Suprapubic skin (tissue), 4 donors: ENCODE data around the gene USP14. TPM values are rescaled to one million over a fixed set of nuclear protein-coding genes. Genes with fewer than 3 reads are reported as not detected.

ENCODE experiments used
- DNase-seq, 2 donors: peaks; one replicate each; pipeline ENCODE4 v3.0.0-alpha.2; 2019; ENCODE audit warnings: low spot score in 2 of 2
- H3K27ac ChIP-seq: fragments of 200-600 bp; sonication (generic); one replicate; pipeline ENCODE4 v1.5.1; 2019
- H3K27me3 ChIP-seq: fragments of 200-600 bp; sonication (generic); one replicate; pipeline ENCODE4 v1.5.1; 2019
- H3K36me3 ChIP-seq: fragments of 200-600 bp; sonication (generic); one replicate; pipeline ENCODE4 v1.5.1; 2019
- H3K4me1 ChIP-seq: fragments of 200-600 bp; sonication (generic); one replicate; pipeline ENCODE4 v1.5.1; 2019
- H3K4me3 ChIP-seq: fragments of 200-600 bp; sonication (generic); one replicate; pipeline ENCODE4 v1.5.1; 2019; ENCODE audit warnings: mild to moderate bottlenecking
- H3K9me3 ChIP-seq: fragments of 200-600 bp; sonication (generic); one replicate; pipeline ENCODE4 v1.5.1; 2019
- CTCF ChIP-seq, 2 donors: fragments of 200-600 bp in 1 of 2; fragments of 450-650 bp in 1 of 2; sonication (generic) in 1 of 2; IDR thresholded peaks; one replicate each; pipeline ENCODE4 v1.5.1; 2016 to 2019; ENCODE audit warnings: antibody characterized with exemption in 2 of 2, mild to moderate bottlenecking in 1 of 2, moderate library complexity in 1 of 2
- EP300 ChIP-seq: sonication (generic); formaldehyde crosslinking; IDR thresholded peaks from one replicate; pipeline ENCODE4 v1.6.1; 2017; ENCODE audit warnings: antibody characterized with exemption
- POLR2A ChIP-seq, 2 donors: fragments of 450-650 bp; IDR thresholded peaks; one replicate each; pipeline ENCODE4 v1.6.1; 2017; ENCODE audit warnings: antibody characterized with exemption in 2 of 2, mild to moderate bottlenecking in 2 of 2, moderate library complexity in 2 of 2
- POLR2AphosphoS5 ChIP-seq, 3 donors: sonication (generic); formaldehyde crosslinking; IDR thresholded peaks; one replicate each; pipeline ENCODE4 v1.6.1; 2017; ENCODE audit warnings: antibody characterized with exemption in 3 of 3
- WGBS: methylation state at CpG from one replicate; pipeline ENCODE4 v1.1.5; 2018; 5-methylcytosine and 5-hydroxymethylcytosine counted together
- total RNA-seq, 4 donors: library from RNA; depleted of rRNA; stranded (reverse); fragments of >200 nt; gene quantifications; one replicate each; pipeline ENCODE4 v1.1.0, GENCODE V29; 2016

The USP14 gene
- total RNA-seq, 4 donors from 2014 or later: 19.7 to 31.4 (median 27.9) TPM

- no peak for DNase-seq
- TF ChIP-seq CTCF (IDR thresholded peaks at IDR 0.05): no peak
- TF ChIP-seq EP300: no peak
- TF ChIP-seq POLR2A (IDR thresholded peaks at IDR 0.05): no peak
- TF ChIP-seq POLR2AphosphoS5 (IDR thresholded peaks at IDR 0.05): no peak
- Histone ChIP-seq H3K4me3 (no peak overlapping the region), H3K9me3 (no peaks in the 10 kb centered on the region), H3K27ac (no peak overlapping the region), H3K4me1 (no peaks in the 10 kb centered on the region), H3K27me3 (no peaks in the 10 kb centered on the region), H3K36me3 (peaks cover 41% of the 10 kb centered on the region)
- whole genome bisulfite sequencing: 90% methylated on average over 6 of the region's 6 CpGs
Observed at GRCh38 chr18:227374-227773, 69.0 kb downstream of the USP14 start.

GRCh38 chr18:227902-228301 lies 69.5 kb downstream of the USP14 start:
- Histone ChIP-seq H3K27ac (no peak overlapping the region), H3K4me1 (no peaks in the 10 kb centered on the region), H3K4me3 (no peak overlapping the region), H3K36me3 (peaks cover 35% of the 10 kb centered on the region), H3K27me3 (no peaks in the 10 kb centered on the region), H3K9me3 (no peaks in the 10 kb centered on the region)
- 89% methylated on average over 4 of the region's 4 CpGs for WGBS
- DNase-seq: no peak
- no peak for TF ChIP-seq EP300
- TF ChIP-seq POLR2AphosphoS5 (IDR thresholded peaks at IDR 0.05): no peak
- no peak for TF ChIP-seq POLR2A (IDR thresholded peaks at IDR 0.05)
- TF ChIP-seq CTCF (IDR thresholded peaks at IDR 0.05): no peak

- no peaks in the 10 kb centered on the region for H3K9me3 ChIP-seq
- no peak for TF ChIP-seq CTCF (IDR thresholded peaks at IDR 0.05)
- TF ChIP-seq POLR2A (IDR thresholded peaks at IDR 0.05): no peak
- no peak for TF ChIP-seq EP300
- no peak overlapping the region for H3K27ac ChIP-seq
- no peaks in the 10 kb centered on the region for H3K4me1 ChIP-seq
- peaks cover 31% of the 10 kb centered on the region for H3K36me3 ChIP-seq
- DNase-seq: no peak
- no peak overlapping the region for H3K4me3 ChIP-seq
- no peaks in the 10 kb centered on the region for H3K27me3 ChIP-seq
- 97% methylated on average over 1 of the region's 1 CpG for WGBS
Observed at GRCh38 chr18:228586-228985, 70.2 kb downstream of the USP14 start.

- TF ChIP-seq POLR2AphosphoS5 (IDR thresholded peaks at IDR 0.05) (no peak), POLR2A (IDR thresholded peaks at IDR 0.05) (no peak), CTCF (IDR thresholded peaks at IDR 0.05) (no peak), EP300 (no peak)
- WGBS: 94% methylated on average over 1 of the region's 1 CpG
- DNase-seq: no peak
- no peaks in the 10 kb centered on the region for H3K9me3 ChIP-seq
- no peaks in the 10 kb centered on the region for H3K27me3 ChIP-seq
- no peaks in the 10 kb centered on the region for H3K4me1 ChIP-seq
- peaks cover 7% of the 10 kb centered on the region for H3K36me3 ChIP-seq
- H3K4me3 ChIP-seq: no peak overlapping the region
- no peak overlapping the region for H3K27ac ChIP-seq
Observed at GRCh38 chr18:231563-231962, 73.2 kb downstream of the USP14 start.

- no peak for TF ChIP-seq POLR2A (IDR thresholded peaks at IDR 0.05)
- no peak for TF ChIP-seq POLR2AphosphoS5 (IDR thresholded peaks at IDR 0.05)
- TF ChIP-seq EP300: no peak
- TF ChIP-seq CTCF (IDR thresholded peaks at IDR 0.05): no peak
- H3K9me3 ChIP-seq: no peaks in the 10 kb centered on the region
- no peak overlapping the region for H3K4me3 ChIP-seq
- no peaks in the 10 kb centered on the region for H3K4me1 ChIP-seq
- H3K27ac ChIP-seq: no peak overlapping the region
- no peak for DNase-seq
- H3K36me3 ChIP-seq: peaks cover 18% of the 10 kb centered on the region
- 100% methylated on average over 1 of the region's 1 CpG for WGBS
- no peaks in the 10 kb centered on the region for H3K27me3 ChIP-seq
Observed at GRCh38 chr18:240175-240574, 81.8 kb downstream of the USP14 start.
